Measurements from ENCODE around the gene B4GALT5.

B4GALT5 gene

DNA sequence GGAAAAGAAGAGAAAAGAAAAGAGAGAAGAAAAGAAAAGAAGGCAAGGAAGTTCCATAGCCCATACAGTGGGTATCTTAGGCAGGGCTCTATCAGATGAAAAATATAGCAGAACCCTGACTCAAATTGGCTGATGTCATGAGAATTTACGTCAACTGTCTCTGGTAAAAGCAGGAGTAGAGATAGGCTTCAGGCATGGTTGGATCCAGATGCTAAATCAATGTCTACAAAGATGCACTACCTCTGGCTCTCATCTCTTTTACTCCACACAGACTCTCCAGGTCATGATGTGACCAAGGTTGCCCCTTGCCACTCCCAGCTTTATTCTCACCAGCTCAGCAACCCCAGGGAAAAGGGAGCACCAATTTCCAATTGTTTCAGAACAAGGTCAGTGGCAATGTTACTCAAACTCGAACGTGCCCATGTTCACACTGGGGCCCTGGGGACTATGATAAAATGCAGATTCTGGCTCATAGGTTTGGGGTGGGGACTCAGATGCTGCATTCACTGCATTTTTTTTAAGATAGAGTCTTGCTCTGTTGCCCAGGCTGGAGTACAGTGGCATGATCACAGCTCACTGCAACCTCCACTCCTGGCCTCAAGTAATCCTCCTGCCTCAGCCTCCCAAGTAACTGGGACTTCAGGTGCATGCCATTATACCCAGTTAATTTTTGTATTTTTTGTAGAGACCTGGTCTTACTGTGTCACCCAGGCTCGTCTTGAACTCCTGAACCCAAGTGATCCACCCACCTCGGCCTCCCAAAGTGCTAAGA, 112.3 kb downstream of the B4GALT5 start:
- DNase-seq: no peak

- DNase-seq: no peak
These were observed 113.9 kb downstream of the B4GALT5 start for GRCh38 chr20:49599746-49600113.

GRCh38 chr20:49597825-49598395, 115.8 kb downstream of the B4GALT5 start:
- no peak for DNase-seq

GRCh38 chr20:49595811-49596561, 117.7 kb downstream of the B4GALT5 start:
- DNase-seq: peak; percentile 42 to 59

DNA sequence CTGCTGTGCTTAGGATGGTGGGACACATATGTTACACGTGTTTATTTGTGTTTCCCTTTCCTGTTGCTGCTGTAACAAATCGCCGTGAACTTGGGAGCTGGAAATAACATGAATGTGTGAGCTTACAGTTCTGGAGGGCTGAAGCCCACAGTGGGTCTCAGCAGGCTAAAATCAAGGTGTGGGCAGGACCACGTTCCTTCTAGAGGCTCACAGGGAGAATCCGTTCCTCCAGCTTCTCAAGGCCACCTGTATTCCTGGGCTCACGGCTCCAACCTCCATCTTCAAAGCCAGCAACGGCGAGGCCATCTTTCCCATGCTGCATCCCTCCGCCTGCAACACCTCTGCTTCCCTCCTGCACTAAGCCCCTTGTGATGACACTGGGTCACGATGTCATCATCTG, 118.3 kb downstream of the B4GALT5 start:
- no peak for DNase-seq

GRCh38 chr20:49594931-49595315, 118.8 kb downstream of the B4GALT5 start:
- no peak for DNase-seq

GRCh38 chr20:49594143-49594930, 119.3 kb downstream of the B4GALT5 start:
- peak; percentile 37 to 60 for DNase-seq

DNA sequence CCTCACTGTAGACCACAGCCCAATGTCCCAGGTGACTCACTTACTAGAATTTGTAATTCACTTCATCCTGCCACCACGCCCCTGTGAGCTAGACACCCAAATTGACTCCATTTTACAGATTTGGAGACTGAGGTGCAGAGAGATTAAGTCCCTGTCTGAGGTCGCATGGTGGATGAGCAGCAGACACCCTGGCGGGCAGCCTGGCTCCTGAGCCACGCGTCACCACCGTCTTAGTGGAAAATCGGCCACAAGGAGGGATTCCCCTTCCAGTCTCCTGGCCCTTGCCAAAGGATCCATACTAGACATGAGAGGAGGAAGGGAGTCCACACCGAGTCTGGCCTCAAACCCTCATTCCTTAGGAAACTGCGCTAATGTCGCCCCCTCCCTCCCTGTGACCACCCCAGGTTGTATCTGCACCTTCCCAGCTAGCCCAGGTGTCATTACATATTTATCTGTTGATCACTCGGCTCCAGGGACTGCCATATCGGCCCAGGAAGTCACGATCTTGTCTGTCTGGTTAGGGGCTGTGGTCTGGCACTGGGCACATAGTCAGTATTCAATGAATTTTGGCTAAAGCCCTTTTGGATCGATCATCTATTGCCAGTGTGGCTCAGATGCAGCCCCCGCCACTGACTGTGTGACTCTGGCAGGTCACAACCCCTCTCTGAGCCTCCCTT, 120.1 kb downstream of the B4GALT5 start:
- no peak for DNase-seq

GRCh38 chr20:49592120-49592519, 121.6 kb downstream of the B4GALT5 start:
- no peak for DNase-seq

- DNase-seq: no peak
These were observed 122.3 kb downstream of the B4GALT5 start for GRCh38 chr20:49591217-49591865.

- DNase-seq: no peak
These were observed 123.3 kb downstream of the B4GALT5 start for GRCh38 chr20:49590163-49591017.

- no peak for DNase-seq
These were observed 123.9 kb downstream of the B4GALT5 start for GRCh38 chr20:49589747-49590146.

DNA sequence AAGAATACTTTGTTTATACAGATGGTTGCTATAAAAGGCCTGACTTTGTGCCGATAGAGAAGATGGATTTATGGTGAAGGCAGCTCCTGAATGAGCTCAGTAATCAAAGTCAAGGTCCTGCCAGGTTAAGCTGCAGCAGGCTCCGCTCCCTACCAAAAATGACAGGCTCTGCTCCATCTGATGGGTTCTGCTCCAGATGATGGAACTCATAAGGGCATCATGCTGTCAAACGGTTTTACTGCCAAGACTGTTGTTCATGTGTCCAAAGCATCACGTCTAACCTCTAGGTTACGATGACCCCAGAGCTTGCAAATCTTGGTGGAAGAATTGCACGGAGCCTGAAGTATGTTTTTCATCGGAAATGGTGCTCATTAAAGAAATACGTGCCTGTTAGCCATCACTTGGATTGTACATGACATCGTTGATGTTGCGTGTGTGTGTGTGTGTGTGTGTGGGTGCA, 126.5 kb downstream of the B4GALT5 start:
- no peak for DNase-seq

- no peak for DNase-seq
These were observed 128.0 kb downstream of the B4GALT5 start for GRCh38 chr20:49585585-49586245.

DNA sequence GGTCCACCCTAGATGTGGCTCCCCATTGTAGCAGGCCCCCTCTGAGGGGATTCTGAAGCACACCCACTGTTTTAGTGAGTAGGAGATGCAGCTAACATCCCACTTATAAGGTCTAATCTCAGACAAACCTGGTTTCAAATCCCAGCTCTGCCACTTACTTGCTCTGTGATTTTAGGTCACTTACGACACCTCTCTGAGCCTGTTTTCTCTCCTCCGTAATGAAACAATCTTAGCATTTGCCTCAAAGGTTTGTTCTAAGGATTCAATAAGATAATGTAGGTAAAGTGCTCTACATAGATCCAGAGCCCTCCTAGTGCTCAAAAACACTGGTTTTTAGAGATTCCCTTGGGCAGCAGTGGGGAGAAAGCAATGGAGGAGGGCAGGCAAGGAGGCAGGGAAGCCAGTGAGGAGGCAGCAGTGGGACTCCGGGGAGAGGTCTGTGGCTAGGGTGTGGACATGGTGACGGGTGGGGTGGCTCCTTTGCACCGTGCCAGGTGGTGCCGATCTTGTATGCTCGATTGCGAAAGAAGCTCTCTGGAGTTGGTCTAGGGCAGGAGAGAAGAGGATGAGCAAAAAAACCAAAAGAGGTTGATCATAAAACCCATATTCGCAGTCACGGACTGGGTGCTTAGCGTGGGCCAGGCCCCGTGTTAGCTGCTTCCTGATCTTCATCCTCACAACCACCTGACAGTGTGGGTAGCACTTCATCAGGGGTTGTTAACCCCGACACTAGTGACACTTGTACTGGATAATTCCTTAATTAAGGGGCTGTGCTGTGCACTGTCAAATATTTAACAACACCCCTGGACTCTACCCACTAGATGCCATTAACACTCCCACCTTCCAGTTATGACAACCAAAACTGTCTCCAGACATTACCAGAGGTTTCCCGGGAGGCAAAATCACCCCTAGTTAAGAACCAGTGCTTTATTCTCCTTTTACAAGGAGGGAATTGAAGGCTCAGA, 129.0 kb downstream of the B4GALT5 start:
- no peak for DNase-seq

DNA sequence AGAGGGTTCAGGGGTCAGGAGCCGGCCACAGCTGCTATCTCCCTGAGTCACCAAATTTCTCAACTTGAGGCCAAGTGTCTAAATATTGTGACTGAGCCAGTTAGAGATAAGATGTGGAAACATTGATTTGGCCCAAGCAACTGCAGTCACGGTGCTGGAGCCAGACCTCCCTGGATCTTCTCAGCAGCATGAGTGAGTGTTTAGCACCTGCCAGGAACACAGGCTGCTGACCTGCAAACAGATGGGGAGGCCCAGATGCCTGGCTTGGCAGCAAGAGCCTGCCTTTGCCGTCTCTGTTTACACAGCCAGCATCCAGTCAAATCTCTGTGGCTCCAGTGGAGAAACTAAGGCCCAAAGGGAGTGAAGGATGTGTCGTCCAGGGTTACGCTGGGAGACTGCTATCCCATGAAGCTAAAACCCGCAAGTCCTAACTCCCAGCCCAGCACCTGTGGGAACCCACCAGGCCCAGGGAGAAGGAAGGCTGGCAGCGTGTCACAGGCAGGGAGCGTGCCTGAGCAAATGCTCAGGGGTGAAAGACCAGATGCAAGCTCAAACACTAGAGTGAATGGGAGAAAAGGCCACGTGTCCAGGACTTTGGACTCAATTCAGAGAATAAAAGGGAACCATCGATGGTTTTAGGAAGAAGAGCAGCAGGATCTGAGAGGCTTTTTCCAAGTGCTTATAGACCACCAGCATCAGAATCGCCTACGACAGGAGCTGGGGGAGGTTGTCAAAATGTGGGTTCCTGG, 129.8 kb downstream of the B4GALT5 start:
- no peak for DNase-seq

- no peak for DNase-seq
These were observed 130.4 kb downstream of the B4GALT5 start for GRCh38 chr20:49583343-49583668.
